PFSK-1 (cell line): ENCODE results near the gene PSPN.

ENCODE experiments used
- FOXP2 ChIP-seq: optimal IDR thresholded peaks from 2 replicates; pipeline ENCODE3; 2011; ENCODE audit warnings: borderline replicate concordance, control low read depth, inconsistent platforms; ENCODE audit not compliant: insufficient read depth; ENCODE audit errors: extremely low read length, extremely low read depth
- POLR2AphosphoS5 ChIP-seq: IDR thresholded peaks from 2 replicates; pipeline ENCODE4 v1.6.1; 2012; ENCODE audit warnings: low read depth, mild to moderate bottlenecking, control low read depth, low read length, moderate library complexity
- SIN3A ChIP-seq: IDR thresholded peaks from 2 replicates; pipeline ENCODE4 v1.6.1; 2012; ENCODE audit warnings: mild to moderate bottlenecking, low read length, moderate library complexity, borderline replicate concordance; ENCODE audit not compliant: insufficient read depth
- TAF1 ChIP-seq: IDR thresholded peaks from 2 replicates; pipeline ENCODE4 v1.6.1; 2012; ENCODE audit warnings: low read length, control low read depth, borderline replicate concordance; ENCODE audit not compliant: insufficient read depth
- TF ChIP-seq, protein P1 (sequence below), 2 experiments: IDR thresholded peaks; 2 replicates each; pipeline versions ENCODE4 v1.6.1 to v1.8.0; 2011 to 2012; ENCODE audit warnings: low read depth in 2 of 2, low read length in 2 of 2, control low read depth in 1 of 2, inconsistent platforms in 1 of 2, mild to moderate bottlenecking in 1 of 2, moderate library complexity in 1 of 2; ENCODE audit not compliant: insufficient read depth in 1 of 2

DNA sequence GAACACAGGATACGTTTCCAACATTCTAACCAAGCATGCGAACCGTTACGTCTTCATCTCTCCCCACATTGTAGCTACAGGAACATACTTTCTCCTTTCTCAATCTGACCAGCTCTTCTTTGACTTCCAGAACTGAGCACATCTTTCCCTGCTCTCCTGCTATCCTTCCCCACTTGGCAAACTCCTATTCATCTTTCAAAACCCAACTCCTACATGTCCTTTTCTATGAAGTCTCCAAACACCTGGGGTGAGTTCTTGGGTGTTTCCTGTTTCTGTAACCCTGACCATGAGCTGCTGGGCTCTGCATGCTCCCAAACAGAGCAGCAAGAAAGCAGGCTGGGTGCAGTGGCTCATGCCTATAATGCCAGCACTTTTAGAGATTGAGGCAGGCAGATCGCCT lies 48.9 kb downstream of the PSPN start:
- TF ChIP-seq TAF1 (no peak), POLR2AphosphoS5 (no peak), SIN3A (no peak), FOXP2 (no peak)
- TF ChIP-seq, protein P1, sequence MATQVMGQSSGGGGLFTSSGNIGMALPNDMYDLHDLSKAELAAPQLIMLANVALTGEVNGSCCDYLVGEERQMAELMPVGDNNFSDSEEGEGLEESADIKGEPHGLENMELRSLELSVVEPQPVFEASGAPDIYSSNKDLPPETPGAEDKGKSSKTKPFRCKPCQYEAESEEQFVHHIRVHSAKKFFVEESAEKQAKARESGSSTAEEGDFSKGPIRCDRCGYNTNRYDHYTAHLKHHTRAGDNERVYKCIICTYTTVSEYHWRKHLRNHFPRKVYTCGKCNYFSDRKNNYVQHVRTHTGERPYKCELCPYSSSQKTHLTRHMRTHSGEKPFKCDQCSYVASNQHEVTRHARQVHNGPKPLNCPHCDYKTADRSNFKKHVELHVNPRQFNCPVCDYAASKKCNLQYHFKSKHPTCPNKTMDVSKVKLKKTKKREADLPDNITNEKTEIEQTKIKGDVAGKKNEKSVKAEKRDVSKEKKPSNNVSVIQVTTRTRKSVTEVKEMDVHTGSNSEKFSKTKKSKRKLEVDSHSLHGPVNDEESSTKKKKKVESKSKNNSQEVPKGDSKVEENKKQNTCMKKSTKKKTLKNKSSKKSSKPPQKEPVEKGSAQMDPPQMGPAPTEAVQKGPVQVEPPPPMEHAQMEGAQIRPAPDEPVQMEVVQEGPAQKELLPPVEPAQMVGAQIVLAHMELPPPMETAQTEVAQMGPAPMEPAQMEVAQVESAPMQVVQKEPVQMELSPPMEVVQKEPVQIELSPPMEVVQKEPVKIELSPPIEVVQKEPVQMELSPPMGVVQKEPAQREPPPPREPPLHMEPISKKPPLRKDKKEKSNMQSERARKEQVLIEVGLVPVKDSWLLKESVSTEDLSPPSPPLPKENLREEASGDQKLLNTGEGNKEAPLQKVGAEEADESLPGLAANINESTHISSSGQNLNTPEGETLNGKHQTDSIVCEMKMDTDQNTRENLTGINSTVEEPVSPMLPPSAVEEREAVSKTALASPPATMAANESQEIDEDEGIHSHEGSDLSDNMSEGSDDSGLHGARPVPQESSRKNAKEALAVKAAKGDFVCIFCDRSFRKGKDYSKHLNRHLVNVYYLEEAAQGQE (IDR thresholded peaks at IDR 0.05; ENCODE audit: insufficient read depth in 1 of 2, low read depth in 2 of 2, low read length in 2 of 2) = no peak
